Ectodermal cell (in vitro differentiated cells): Measurements from ENCODE around the gene NOL4L.

Experiments
- H3K27ac ChIP-seq: 2 replicates; pipeline ENCODE4 v1.7.0; 2013; ENCODE audit warnings: mild to moderate bottlenecking, low read depth, low read length; ENCODE audit not compliant: insufficient read depth, poor library complexity, severe bottlenecking
- H3K27me3 ChIP-seq: 2 replicates; pipeline ENCODE4 v1.7.0; 2013; ENCODE audit warnings: mild to moderate bottlenecking, low read length; ENCODE audit not compliant: insufficient read depth, control insufficient read depth, poor library complexity, severe bottlenecking
- H3K36me3 ChIP-seq: one replicate; pipeline ENCODE4 v1.7.0; 2013; ENCODE audit warnings: low read length; ENCODE audit not compliant: control insufficient read depth, insufficient read depth
- H3K4me1 ChIP-seq: one replicate; pipeline ENCODE4 v1.7.0; 2013; ENCODE audit warnings: low read length; ENCODE audit not compliant: control insufficient read depth, insufficient read depth
- H3K4me3 ChIP-seq: 2 replicates; pipeline ENCODE4 v1.7.0; 2013; ENCODE audit warnings: low read depth, low read length, control low read depth; ENCODE audit not compliant: insufficient read depth
- H3K9me3 ChIP-seq: 2 replicates; pipeline ENCODE4 v1.7.0; 2013; ENCODE audit warnings: mild to moderate bottlenecking, low read length, moderate library complexity; ENCODE audit not compliant: control insufficient read depth
- whole genome bisulfite sequencing, 2 experiments: methylation state at CpG; one replicate each; pipeline ENCODE4 v1.1.7; 2013; ENCODE audit warnings: missing lambda C conversion rate in 2 of 2; 5-methylcytosine and 5-hydroxymethylcytosine counted together

The NOL4L gene

GRCh38 chr20:32524829-32525501 is 60.2 kb downstream of the NOL4L start:
- Histone ChIP-seq H3K27ac (no peak overlapping the region), H3K27me3 (no peaks in the 10 kb centered on the region), H3K36me3 (no peaks in the 10 kb centered on the region), H3K9me3 (no peaks in the 10 kb centered on the region), H3K4me3 (no peak overlapping the region), H3K4me1 (peaks cover 52% of the 10 kb centered on the region)
- 90% methylated on average over 13 of the region's 13 CpGs for WGBS, 2 experiments

- no peaks in the 10 kb centered on the region for H3K9me3 ChIP-seq
- no peak overlapping the region for H3K27ac ChIP-seq
- 74 to 75% methylated on average over 7 of the region's 7 CpGs for WGBS, 2 experiments
Measured at GRCh38 chr20:32523613-32524213, 61.4 kb downstream of the NOL4L start.

GRCh38 chr20:32522776-32523612 is 62.1 kb downstream of the NOL4L start:
- no peak overlapping the region for H3K27ac ChIP-seq
- H3K36me3 ChIP-seq: no peaks in the 10 kb centered on the region
- H3K4me1 ChIP-seq: peaks cover 48% of the 10 kb centered on the region
- 81% methylated on average over 8 of the region's 8 CpGs for WGBS, 2 experiments
- no peaks in the 10 kb centered on the region for H3K9me3 ChIP-seq
- no peak overlapping the region for H3K4me3 ChIP-seq
- no peaks in the 10 kb centered on the region for H3K27me3 ChIP-seq

More at GRCh38 chr20:32523613-32524213, 61.4 kb downstream of the NOL4L start:
- Histone ChIP-seq H3K36me3 (no peaks in the 10 kb centered on the region), H3K4me1 (peaks cover 48% of the 10 kb centered on the region), H3K4me3 (no peak overlapping the region), H3K27me3 (no peaks in the 10 kb centered on the region)

GRCh38 chr20:32522526-32522775 is 62.7 kb downstream of the NOL4L start:
- 79 to 86% methylated on average over 3 of the region's 3 CpGs for WGBS, 2 experiments
- Histone ChIP-seq H3K4me1 (peaks cover 49% of the 10 kb centered on the region), H3K27me3 (no peaks in the 10 kb centered on the region), H3K27ac (no peak overlapping the region), H3K9me3 (no peaks in the 10 kb centered on the region), H3K4me3 (no peak overlapping the region), H3K36me3 (no peaks in the 10 kb centered on the region)

- no peaks in the 10 kb centered on the region for H3K36me3 ChIP-seq
- no peak overlapping the region for H3K27ac ChIP-seq
- peaks cover 49% of the 10 kb centered on the region for H3K4me1 ChIP-seq
- no peaks in the 10 kb centered on the region for H3K27me3 ChIP-seq
- no peaks in the 10 kb centered on the region for H3K9me3 ChIP-seq
- 17 to 18% methylated on average over 15 of the region's 15 CpGs for WGBS, 2 experiments
- no peak overlapping the region for H3K4me3 ChIP-seq
Measured at GRCh38 chr20:32521780-32522525, 63.2 kb downstream of the NOL4L start.

GRCh38 chr20:32520927-32521203 is 64.3 kb downstream of the NOL4L start:
- Histone ChIP-seq H3K4me3 (no peak overlapping the region), H3K4me1 (peaks cover 52% of the 10 kb centered on the region), H3K36me3 (no peaks in the 10 kb centered on the region), H3K27ac (no peak overlapping the region), H3K27me3 (no peaks in the 10 kb centered on the region), H3K9me3 (no peaks in the 10 kb centered on the region)
- WGBS, 2 experiments: 90 to 96% methylated on average over 3 of the region's 3 CpGs

- Histone ChIP-seq H3K4me3 (no peak overlapping the region), H3K9me3 (no peaks in the 10 kb centered on the region), H3K27me3 (no peaks in the 10 kb centered on the region), H3K4me1 (peaks cover 44% of the 10 kb centered on the region), H3K27ac (no peak overlapping the region), H3K36me3 (no peaks in the 10 kb centered on the region)
- WGBS, 2 experiments: 94 to 95% methylated on average over 11 of the region's 11 CpGs
Measured at GRCh38 chr20:32519381-32519730, 65.8 kb downstream of the NOL4L start.

GRCh38 chr20:32518593-32519380 is 66.3 kb downstream of the NOL4L start:
- no peak overlapping the region for H3K27ac ChIP-seq
- WGBS, 2 experiments: 75 to 76% methylated on average over 14 of the region's 14 CpGs

GRCh38 chr20:32517914-32518592 is 67.1 kb downstream of the NOL4L start:
- peaks cover 32% of the 10 kb centered on the region for H3K4me1 ChIP-seq
- no peaks in the 10 kb centered on the region for H3K27me3 ChIP-seq
- 82 to 85% methylated on average over 15 of the region's 15 CpGs for WGBS, 2 experiments
- no peak overlapping the region for H3K4me3 ChIP-seq
- H3K36me3 ChIP-seq: no peaks in the 10 kb centered on the region
- no peaks in the 10 kb centered on the region for H3K9me3 ChIP-seq
- no peak overlapping the region for H3K27ac ChIP-seq

More at GRCh38 chr20:32518593-32519380, 66.3 kb downstream of the NOL4L start:
- Histone ChIP-seq H3K4me3 (no peak overlapping the region), H3K4me1 (peaks cover 38% of the 10 kb centered on the region), H3K9me3 (no peaks in the 10 kb centered on the region), H3K36me3 (no peaks in the 10 kb centered on the region), H3K27me3 (no peaks in the 10 kb centered on the region)
